KOPT-K1 (cell line): ENCODE data around the gene KIAA1143.

Experiments used
- H3K27ac ChIP-seq: fragments of 200-600 bp; sonication (generic); 2 replicates; pipeline ENCODE4 v1.5.1; 2016; ENCODE audit warnings: antibody characterized with exemption, mild to moderate bottlenecking, low read depth, low read length; ENCODE audit not compliant: poor library complexity, severe bottlenecking
- H3K36me3 ChIP-seq: fragments of 200-600 bp; sonication (generic); 2 replicates; pipeline ENCODE4 v1.5.1; 2017; ENCODE audit warnings: antibody characterized with exemption, mild to moderate bottlenecking, low read length, moderate library complexity; ENCODE audit not compliant: insufficient read depth
- H3K9me3 ChIP-seq: fragments of 200-600 bp; sonication (generic); 2 replicates; pipeline ENCODE4 v1.5.1; 2017; ENCODE audit warnings: antibody characterized with exemption, low read length, mild to moderate bottlenecking; ENCODE audit not compliant: insufficient read depth, poor library complexity, severe bottlenecking

The KIAA1143 gene

DNA sequence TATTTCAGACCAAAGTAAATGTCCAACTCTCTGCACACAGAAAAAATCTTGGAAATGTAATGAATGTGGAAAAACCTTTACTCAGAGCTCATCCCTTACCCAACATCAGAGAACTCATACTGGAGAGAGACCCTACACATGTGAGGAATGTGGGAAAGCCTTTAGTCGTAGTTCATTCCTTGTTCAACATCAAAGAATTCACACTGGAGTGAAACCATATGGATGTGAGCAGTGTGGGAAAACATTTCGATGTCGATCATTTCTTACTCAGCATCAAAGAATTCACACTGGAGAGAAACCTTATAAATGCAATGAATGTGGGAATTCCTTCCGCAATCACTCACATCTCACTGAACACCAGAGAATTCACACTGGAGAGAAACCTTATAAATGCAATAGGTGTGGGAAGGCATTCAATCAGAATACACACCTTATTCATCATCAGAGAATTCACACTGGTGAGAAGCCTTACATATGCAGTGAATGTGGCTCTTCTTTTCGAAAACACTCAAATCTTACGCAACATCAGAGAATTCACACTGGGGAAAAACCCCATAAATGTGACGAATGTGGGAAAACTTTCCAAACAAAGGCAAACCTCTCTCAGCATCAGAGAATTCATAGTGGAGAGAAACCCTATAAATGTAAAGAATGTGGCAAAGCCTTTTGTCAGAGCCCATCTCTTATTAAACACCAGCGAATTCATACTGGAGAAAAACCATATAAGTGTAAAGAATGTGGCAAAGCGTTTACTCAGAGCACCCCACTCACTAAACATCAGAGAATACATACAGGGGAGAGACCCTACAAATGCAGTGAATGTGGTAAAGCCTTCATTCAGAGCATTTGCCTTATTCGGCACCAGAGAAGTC, 40.0 kb downstream of the KIAA1143 start:
- Histone ChIP-seq H3K27ac (no peak overlapping the region), H3K9me3 (peaks cover 91% of the 10 kb centered on the region), H3K36me3 (no peaks in the 10 kb centered on the region)

DNA sequence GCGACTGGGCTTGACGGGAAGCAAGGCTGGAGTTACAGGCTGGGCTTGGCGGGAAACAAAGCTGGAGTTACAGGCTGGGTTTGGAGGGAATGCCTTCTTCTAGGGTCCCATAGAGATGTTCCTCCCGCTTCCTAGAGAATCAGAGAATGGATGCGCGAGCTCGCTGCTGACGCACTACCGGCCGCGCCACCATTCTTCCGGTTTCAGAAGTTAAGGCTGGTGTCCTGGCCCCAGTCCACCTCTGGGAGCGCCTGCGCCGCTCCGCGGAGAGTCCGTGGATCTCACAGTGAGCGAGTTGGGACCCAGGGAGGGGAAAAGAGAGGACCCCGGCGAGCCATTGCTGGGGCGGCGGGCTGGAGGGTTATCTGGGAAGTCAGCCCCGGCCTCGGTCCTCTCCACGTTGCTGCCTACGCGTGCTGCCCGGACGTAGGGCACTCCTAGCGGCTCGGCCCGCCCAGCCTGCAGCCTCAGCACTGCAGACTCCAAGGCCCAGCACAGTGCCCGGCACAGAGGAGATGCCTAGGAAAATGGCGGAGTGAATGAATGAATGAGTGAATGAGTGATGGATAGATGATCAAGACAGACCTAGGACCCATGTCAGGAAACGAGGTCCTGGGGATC, 48.9 kb downstream of the KIAA1143 start, which contains the start of gene ZNF502:
TSS of gene ZNF502 (plus strand) at position 206 of the 621 bp plus-strand sequence. CDS start 7,602 bp downstream, outside the sequence.
- Histone ChIP-seq H3K36me3 (no peaks in the 10 kb centered on the region), H3K27ac (no peak within 1 kb of the TSS), H3K9me3 (peaks cover 34% of the 10 kb centered on the region)
